Fibroblast of the conjunctiva (primary cell): Measurements from ENCODE around the gene DHX8.
A peak's percentile ranks its signal among the peaks of the same experiment; 100 is the strongest.

Experiments
- DNase-seq: peaks from one replicate; pipeline ENCODE4 v3.0.0-alpha.2; 2010; ENCODE audit warnings: low read depth

DHX8 gene

DNA sequence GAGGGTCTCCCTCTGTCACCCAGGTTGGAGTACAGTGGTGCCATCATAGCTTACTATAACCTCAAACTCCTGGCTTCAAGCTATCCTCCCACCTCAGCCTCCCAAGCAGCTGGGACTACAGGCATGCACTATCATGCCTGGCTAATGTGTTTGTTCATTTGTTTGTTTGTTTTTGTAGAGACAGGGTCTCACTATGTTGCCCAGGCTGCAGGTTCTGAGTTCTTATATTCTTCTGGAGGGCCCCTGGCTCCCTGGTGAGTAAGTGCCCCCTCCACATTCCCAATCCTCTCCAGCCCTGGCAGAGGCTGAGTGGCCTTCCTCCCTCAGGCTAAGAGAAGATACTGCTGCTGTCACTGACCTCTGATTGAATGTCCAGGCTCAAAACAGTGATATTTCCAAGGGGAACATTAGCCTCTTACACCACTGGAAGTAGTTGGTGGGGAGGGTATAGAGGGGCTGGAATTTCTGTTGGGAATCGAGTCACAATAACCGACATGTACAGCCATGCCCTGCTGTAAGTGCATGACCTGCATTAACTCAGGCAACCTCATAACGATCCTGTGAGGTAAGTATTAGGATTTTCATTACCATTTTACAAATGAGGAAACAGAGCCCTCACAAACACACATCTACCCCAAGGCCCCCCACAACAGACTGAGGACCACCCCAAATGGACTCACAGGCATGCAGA, 65.1 kb downstream of the DHX8 start:
- DNase-seq: no peak

- DNase-seq: no peak
These were observed 65.7 kb downstream of the DHX8 start for GRCh38 chr17:43549496-43549895.

DNA sequence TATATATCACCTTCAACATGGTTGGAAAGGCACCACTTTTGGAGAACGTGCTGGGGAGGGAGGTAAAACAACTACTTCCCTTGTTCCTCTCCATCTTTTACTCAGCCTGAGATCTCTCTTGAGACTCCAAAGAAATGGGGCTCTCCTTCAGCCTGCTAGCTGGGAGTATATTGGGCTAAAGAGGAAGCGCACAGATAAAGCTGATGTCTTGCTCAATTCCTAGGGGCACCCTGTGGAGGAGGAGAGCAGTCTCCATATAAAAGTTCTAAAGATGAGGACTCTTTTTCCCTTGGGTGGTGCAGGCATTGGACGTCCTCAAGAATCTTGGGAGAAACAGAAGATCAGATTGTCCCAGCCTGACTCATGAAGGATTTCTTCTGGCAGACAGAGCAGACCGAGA, 67.0 kb downstream of the DHX8 start:
- no peak for DNase-seq

- DNase-seq: no peak
These were observed 68.6 kb downstream of the DHX8 start for GRCh38 chr17:43552229-43552837.

DNA sequence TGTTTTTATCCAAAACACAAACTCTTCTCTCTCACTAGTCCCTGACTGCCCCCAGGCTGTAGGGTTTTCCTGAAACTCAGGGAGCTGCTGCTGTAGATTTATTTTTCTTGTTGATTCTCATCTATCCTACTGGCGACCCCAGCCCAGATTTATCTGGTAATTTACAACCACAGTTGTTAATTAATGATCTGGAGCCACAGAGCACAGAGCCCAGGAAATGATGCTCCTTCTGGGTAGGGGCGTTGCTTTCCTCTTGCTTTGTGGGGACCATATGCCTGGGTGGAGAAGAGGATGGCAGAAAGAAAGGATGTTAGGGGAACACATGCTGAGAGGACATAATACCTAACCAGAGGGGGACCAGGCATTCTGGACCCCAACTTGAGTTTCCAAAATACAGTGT, 69.8 kb downstream of the DHX8 start:
- DNase-seq: no peak

- DNase-seq: no peak
These were observed 71.1 kb downstream of the DHX8 start for GRCh38 chr17:43554857-43555256.

DNA sequence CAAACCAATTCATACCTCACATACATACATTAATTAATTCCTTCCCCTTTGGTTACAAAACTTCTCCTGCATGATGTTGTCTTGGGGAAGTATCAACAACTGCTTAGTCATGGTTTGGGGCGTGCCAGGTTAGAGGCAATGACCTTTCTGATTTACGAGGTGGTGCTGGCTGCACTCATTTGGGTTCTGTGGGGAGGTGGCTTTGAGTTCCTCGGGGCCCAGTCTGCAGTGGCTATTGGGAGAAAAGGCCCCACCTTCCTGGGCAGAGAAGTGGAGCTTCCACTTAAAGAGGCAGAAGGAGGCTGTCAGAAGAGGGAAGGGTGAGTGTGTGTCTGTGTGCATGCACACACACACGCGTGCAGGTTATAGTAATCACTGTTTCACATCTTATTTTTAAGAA, 72.5 kb downstream of the DHX8 start:
- DNase-seq: peak; percentile 39

GRCh38 chr17:43558805-43559160, 75.0 kb downstream of the DHX8 start:
- DNase-seq: no peak

DNA sequence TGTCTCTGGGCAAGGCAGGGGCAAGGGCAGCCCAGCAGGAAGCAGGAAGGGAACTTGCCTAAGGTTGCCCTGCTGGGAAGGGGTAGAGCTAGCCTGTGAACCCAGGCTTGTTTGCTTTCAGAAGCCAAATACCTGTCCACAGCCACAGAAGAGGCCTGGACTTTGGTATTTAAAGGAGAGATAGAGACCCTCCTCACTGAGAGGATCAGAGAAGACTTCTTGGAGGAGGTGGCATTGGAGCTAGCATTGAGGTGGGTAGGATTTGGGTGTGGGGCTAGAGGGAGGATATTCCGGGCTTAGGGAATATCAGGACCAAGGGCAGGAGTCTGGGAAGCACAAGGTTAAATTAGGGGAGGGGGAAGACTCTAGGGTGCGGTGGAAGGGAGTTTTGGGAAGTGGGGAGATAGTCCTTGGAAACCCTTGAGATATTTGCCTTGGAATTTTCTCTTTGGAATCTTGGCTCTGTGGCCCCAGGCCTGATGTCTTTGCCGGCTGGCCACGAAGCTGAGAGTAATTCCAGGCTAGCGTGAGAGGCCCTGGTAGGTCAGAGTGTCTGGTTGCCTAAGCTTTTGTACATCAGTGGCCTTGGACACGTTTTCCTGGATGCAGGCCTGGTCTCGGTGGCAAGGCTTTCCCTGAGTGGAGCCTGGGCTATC, 75.5 kb downstream of the DHX8 start:
- no peak for DNase-seq

DNA sequence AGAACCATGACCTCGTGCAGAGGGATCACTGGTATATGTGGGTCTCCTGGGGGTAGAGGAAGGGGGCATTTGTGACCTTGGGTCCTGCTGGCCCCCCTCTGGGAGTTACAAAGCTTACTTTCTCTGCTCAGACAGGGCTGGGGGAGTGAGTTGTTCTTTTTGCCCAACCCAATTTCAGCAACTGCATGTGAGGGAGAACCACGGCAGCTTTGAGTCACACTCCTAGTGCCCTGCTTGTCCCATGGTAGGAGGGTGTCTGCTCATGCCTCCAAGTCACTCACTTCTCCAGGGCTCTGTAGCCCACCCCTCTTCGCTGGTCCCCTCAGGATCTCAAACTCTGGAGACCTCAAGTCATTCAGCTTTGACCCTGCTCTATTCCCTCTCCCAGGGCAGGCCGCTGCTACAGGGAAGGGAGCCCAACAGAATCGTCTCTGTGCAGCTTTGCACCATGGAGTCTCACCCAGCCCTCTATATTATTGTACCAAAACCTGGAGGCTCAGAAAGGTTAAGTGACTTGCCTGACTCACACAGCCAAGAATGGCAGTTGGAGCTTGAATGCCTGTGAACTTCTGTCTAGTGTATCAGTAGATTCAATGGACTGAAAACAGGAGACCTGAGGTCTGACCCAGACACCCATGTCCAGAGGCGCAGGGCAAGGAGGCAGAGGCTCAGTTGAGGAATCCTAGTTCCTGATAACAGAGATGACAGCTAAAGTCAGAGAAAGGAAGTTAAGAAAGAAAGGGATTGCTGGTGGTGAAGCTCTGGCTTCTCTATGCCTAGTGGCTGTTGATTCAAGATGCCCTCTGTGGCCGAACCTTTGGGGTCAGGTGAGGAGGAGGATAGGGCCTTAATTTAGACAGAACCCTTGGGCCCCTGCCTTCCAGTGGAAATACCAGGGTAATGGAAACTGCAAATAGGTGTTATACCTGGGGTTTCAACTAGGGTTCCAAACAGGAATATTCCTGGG, 77.0 kb downstream of the DHX8 start:
- no peak for DNase-seq

- DNase-seq: no peak
These were observed 79.2 kb downstream of the DHX8 start for GRCh38 chr17:43562679-43563599.

GRCh38 chr17:43563600-43564594, 80.1 kb downstream of the DHX8 start:
- DNase-seq: no peak

GRCh38 chr17:43568506-43569082, 84.8 kb downstream of the DHX8 start:
- no peak for DNase-seq

- DNase-seq: no peak
These were observed 86.7 kb downstream of the DHX8 start for GRCh38 chr17:43570518-43570928.

- DNase-seq: no peak
These were observed 88.7 kb downstream of the DHX8 start for GRCh38 chr17:43572368-43572980.

DNA sequence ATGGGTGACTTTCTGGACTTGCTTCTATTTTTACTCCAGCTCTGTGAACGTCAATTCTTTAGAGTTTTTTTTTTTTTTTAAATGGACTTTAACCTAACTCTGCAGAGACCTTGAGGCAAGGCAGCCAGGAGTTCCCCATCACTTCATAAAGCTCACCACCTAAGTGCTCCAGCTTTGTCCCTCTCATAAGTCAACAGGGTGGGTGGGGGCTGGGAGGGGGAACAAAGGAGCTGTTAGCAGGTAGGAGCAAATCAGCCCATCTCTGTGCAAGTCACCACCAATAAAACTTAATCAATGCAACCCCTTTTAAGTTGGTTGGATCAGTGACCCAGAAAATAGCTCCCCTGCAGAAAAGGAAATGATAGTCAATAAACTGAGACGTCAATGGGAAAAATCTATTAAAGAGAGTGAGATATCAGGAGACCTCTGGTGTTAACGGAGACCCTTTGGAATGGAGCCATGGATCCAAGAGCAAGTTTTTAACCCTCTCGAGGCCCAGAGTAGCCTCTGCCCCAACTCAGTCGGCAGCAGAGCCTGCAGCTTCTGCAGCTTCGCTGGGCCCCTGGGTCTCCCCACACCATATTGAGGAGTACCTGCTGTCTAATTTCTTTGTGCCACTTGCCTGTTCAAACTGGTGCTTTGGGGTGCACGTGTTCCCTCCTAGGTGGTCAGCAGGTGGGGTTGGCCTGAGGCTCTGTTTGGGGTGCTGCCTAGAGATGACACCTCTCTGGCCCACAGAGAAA, 90.0 kb downstream of the DHX8 start:
- no peak for DNase-seq

- no peak for DNase-seq
These were observed 90.6 kb downstream of the DHX8 start for GRCh38 chr17:43574348-43574747.

- no peak for DNase-seq
These were observed 91.2 kb downstream of the DHX8 start for GRCh38 chr17:43574896-43575525.
